ENCODE measurements around the gene STK31. TPM values are rescaled to one million over a fixed set of nuclear protein-coding genes. Genes with fewer than 3 reads are reported as not detected.
"Not testable (repeated sequence)": the region's sequence is repeated elsewhere in the genome, so short reads cannot be mapped to it uniquely, and the experiment has no call there.

The STK31 gene
- total RNA-seq, 4 donors from 2014 or later, result 2.1 TPM; not detected in 2

DNA sequence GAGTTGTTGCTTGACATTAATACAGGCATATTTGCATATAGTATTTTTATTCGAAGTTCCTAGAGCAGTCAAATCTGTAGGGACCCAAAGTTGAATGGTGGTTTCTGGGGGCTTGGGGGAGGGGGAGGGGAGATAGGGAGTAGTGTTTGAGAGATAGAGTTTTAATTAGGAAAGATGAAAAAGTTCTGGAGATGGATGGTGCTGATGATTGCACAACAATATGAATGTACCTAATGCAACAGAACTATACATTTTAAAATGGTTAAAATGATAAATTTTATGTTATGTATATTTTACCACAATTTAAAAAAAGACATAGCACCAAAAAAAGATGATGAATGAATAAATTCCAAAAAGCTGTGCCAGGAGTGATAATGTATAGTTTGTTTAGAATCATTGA, 41.8 kb downstream of the STK31 start:
- no peak overlapping the region for H3K27ac ChIP-seq
- H3K36me3 ChIP-seq, result no peaks in the 10 kb centered on the region
- no peak for TF ChIP-seq POLR2A (IDR thresholded peaks at IDR 0.05)
- TF ChIP-seq, protein P1, sequence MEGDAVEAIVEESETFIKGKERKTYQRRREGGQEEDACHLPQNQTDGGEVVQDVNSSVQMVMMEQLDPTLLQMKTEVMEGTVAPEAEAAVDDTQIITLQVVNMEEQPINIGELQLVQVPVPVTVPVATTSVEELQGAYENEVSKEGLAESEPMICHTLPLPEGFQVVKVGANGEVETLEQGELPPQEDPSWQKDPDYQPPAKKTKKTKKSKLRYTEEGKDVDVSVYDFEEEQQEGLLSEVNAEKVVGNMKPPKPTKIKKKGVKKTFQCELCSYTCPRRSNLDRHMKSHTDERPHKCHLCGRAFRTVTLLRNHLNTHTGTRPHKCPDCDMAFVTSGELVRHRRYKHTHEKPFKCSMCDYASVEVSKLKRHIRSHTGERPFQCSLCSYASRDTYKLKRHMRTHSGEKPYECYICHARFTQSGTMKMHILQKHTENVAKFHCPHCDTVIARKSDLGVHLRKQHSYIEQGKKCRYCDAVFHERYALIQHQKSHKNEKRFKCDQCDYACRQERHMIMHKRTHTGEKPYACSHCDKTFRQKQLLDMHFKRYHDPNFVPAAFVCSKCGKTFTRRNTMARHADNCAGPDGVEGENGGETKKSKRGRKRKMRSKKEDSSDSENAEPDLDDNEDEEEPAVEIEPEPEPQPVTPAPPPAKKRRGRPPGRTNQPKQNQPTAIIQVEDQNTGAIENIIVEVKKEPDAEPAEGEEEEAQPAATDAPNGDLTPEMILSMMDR (IDR thresholded peaks at IDR 0.05), result no peak
- no peak overlapping the region for H3K4me3 ChIP-seq
- no peaks in the 10 kb centered on the region for H3K9me3 ChIP-seq
- DNase-seq, result no peak
- intact Hi-C loops (cut with DNase I; ENCODE audit: low total_unique reads), result no loop called here
- no peaks in the 10 kb centered on the region for H3K4me1 ChIP-seq
- no peaks in the 10 kb centered on the region for H3K27me3 ChIP-seq

DNA sequence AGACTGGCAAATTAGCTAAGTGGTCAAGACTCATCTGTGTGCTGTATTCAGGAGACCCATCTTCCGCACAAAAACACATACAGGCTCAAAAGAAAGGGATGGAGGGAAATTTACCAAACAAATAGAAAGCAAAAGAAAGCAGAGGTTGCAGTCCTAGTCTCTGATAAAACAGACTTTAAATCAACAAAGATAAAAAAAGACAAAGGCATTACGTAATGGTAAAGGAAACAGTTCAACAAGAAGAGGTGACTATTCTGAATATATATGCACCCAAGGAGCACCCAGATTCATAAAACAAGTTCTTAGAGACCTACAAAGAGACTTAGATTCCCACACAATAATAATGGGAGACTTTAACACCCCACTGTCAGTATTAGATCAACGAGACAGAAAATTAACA, 48.8 kb downstream of the STK31 start:
- H3K4me1 ChIP-seq; DNase-seq; H3K36me3 ChIP-seq; H3K9me3 ChIP-seq; H3K27me3 ChIP-seq; intact Hi-C loops (cut with DNase I; ENCODE audit: low total_unique reads); H3K4me3 ChIP-seq; H3K27ac ChIP-seq: not testable (repeated sequence)

DNA sequence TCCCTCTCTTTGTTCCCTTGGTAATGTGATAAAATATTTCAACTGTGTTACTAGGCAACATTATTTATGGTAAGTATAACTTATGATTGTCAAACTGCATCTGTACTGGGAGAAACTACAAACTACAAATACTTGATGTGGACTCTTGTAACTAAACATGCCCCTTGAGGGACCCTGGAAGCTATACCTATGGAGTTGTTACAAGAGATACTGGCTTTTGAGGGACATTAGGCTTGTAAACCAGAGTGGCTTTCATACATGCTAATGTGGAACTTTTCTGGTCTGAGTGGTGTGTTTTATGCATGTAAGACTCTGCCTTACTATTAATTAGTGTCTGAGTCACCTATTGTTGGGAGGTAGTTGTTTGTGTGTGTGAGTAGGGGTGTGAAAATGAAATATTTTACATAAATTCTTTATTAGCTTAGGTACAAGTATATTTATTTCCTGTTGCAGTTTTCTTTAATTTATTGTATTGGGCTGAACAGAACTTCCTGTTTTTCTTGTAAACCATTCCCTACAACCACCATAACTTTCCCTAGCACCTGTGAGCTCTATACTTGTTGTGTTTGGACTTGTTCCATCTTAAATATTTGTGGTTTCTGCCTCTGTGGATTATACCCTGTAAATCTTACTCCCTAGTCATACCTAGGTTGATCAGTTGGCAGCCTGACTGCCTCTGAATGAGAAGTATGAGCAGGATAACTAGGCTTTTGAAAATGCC, 49.8 kb downstream of the STK31 start:
- Histone ChIP-seq H3K27ac (no peak overlapping the region), H3K4me1 (no peaks in the 10 kb centered on the region), H3K9me3 (no peaks in the 10 kb centered on the region), H3K36me3 (no peaks in the 10 kb centered on the region), H3K27me3 (no peaks in the 10 kb centered on the region), H3K4me3 (no peak overlapping the region)
- no peak for DNase-seq
- intact Hi-C loops (cut with DNase I; ENCODE audit: low total_unique reads), result no loop called here
- TF ChIP-seq, protein P1 (IDR thresholded peaks at IDR 0.05), result no peak
- no peak for TF ChIP-seq POLR2A (IDR thresholded peaks at IDR 0.05)

DNA sequence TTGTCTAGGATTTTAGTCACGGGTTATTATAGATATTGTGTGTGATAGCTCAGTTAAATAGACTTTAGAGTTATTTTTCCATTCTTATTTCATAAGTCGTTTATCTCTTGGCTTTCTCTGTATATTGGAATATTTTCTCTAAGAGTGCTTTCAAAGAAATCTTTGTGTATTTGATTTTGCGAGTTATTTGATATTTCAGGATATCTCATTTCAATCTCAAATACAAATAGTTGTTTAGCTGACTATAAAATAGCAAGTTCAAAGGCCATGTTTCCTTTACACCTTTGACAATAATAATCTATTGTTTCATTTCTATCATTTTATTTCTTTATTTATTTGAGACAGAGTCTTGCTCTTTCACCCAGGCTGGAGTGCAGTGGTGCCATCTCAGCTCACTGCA, 55.9 kb downstream of the STK31 start:
- DNase-seq, result no peak
- TF ChIP-seq POLR2A (IDR thresholded peaks at IDR 0.05), result no peak
- TF ChIP-seq, protein P1 (IDR thresholded peaks at IDR 0.05), result no peak
- no peaks in the 10 kb centered on the region for H3K4me1 ChIP-seq
- no peak overlapping the region for H3K27ac ChIP-seq
- no peak overlapping the region for H3K4me3 ChIP-seq
- H3K36me3 ChIP-seq, result no peaks in the 10 kb centered on the region
- intact Hi-C loops (cut with DNase I; ENCODE audit: low total_unique reads), result no loop called here
- no peaks in the 10 kb centered on the region for H3K27me3 ChIP-seq
- H3K9me3 ChIP-seq, result no peaks in the 10 kb centered on the region

DNA sequence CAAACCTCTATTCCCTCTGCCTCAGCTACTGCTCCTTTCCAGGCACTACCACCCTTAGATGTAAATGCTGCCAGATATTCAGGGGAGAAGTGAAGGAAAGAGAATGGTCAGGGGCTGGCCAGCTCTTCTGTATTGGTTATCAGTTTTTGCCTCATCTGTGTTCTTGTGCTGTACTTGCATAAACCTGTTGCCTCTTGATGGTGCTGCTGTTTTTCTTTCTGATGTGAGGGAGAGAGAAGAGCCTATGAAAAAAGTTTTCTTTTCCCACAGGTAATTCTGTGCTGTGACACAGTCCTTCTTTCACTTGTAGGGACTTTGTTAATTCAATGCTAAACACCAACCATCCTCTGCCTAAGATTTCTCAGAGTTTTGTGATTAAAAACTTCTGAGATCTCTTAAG, 57.5 kb downstream of the STK31 start:
- Histone ChIP-seq H3K27me3 (no peaks in the 10 kb centered on the region), H3K4me3 (no peak overlapping the region), H3K36me3 (no peaks in the 10 kb centered on the region), H3K9me3 (no peaks in the 10 kb centered on the region), H3K27ac (no peak overlapping the region), H3K4me1 (no peaks in the 10 kb centered on the region)
- no peak for DNase-seq
- no peak for TF ChIP-seq POLR2A (IDR thresholded peaks at IDR 0.05)
- intact Hi-C loops (cut with DNase I; ENCODE audit: low total_unique reads), result no loop called here

DNA sequence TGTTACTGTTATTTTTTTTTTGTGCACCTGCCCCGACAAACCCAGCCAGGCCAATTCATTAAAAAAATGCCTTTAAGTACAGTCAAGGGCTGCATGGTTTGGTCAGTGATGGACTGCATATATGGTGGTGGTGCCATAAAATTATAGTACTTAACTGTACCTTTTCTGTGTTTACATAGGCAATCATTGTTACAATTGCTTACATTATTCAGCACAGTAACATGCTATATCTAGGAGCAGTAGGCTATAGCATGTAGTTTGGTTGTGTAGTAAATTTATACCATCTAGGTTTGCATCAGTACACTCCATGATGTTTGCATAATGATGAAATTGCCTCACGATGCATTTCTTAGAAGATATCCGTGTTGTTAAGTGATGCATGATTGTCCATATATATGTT, 58.0 kb downstream of the STK31 start:
- no peaks in the 10 kb centered on the region for H3K36me3 ChIP-seq
- no peak for DNase-seq
- no peaks in the 10 kb centered on the region for H3K27me3 ChIP-seq
- intact Hi-C loops (cut with DNase I; ENCODE audit: low total_unique reads), result no loop called here
- H3K4me3 ChIP-seq, result no peak overlapping the region
- H3K4me1 ChIP-seq, result no peaks in the 10 kb centered on the region
- TF ChIP-seq, protein P1 (IDR thresholded peaks at IDR 0.05), result no peak
- no peak for TF ChIP-seq POLR2A (IDR thresholded peaks at IDR 0.05)
- H3K27ac ChIP-seq, result no peak overlapping the region
- H3K9me3 ChIP-seq, result no peaks in the 10 kb centered on the region

DNA sequence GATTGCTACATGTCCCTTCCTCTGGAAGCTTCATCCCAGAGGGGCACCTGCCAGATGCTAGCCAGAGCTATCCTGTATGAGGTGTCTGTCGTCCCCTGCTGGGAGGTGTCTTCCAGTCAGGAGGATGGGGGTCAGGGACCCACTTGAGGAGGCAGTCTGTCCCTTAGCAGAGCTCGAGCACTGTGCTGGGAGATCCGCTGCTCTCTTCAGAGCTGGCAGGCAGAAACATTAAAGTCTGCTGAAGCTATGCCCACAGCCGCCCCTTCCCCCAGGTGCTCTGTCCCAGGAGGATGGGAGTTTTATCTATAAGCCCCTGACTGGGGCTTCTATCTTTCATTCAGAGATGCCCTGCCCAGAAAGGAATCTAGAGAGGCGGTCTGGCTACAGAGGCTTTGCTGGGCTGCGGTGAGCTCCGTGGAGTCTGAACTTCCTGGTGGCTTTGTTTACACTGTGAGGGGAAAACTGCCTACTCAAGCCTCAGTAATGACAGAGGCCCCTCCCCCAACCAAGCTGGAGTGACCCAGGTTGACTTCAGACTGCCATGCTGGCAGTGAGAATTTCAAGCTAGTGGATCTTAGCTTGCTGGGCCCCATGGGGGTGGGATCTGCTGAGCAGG, 69.3 kb downstream of the STK31 start:
- H3K27me3 ChIP-seq; H3K9me3 ChIP-seq; DNase-seq; H3K27ac ChIP-seq; H3K4me1 ChIP-seq; intact Hi-C loops (cut with DNase I; ENCODE audit: low total_unique reads); H3K4me3 ChIP-seq; H3K36me3 ChIP-seq: not testable (repeated sequence)
